ENCODE results near the gene ZNF18.

The ZNF18 gene, protein sequence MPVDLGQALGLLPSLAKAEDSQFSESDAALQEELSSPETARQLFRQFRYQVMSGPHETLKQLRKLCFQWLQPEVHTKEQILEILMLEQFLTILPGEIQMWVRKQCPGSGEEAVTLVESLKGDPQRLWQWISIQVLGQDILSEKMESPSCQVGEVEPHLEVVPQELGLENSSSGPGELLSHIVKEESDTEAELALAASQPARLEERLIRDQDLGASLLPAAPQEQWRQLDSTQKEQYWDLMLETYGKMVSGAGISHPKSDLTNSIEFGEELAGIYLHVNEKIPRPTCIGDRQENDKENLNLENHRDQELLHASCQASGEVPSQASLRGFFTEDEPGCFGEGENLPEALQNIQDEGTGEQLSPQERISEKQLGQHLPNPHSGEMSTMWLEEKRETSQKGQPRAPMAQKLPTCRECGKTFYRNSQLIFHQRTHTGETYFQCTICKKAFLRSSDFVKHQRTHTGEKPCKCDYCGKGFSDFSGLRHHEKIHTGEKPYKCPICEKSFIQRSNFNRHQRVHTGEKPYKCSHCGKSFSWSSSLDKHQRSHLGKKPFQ

DNA sequence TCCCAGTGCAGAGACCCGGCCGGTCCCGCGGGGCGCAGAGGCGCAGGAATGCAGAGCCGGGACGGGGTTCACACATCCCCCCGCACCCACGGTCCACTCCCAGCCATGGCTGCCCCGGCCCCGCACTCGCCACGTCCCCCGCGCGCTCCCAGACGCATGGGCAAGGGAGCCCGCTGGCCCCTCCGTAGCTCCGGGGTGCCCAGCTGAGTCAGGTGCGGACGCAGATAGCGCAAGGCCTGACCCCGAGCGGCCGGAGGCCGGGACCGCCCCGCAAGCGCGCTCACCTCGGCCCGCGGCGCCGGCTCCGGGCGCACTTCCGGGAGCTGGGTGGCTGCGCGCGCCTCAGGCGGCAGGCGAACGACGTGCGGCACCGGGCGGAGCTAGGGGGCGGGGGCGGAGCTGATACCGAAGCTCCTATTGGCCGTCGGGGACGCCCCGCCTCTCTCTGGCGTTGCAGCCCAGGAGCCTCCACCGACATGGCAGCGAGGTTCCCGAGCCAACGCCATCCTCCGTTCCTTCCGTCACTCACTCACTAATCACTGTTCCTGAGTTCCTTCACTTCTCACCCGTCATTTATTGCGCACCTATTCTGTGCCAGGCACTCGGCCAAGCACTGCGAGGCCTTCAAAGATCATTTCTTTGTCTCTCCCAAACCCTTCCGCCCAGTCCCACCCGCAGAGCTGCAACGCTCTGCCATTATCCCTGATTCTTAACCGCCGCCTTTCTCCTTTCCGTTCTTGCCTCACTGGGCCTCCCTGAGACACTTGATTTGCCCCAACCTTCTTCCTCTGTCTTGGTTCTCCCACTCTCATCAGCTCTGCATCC, at the start of gene ZNF18:
ZNF18 (minus strand) TSS at position 329 of the 825 bp plus-strand sequence. CDS start 4,646 bp downstream, outside the sequence.
- Histone ChIP-seq H3K36me3 (ENCODE audit: insufficient read depth, low read length) (no peaks in the 10 kb centered on the region), H3K9ac (ENCODE audit: low read depth, low read length) (peak within 1 kb of the TSS; percentile 87), H3K4me1 (ENCODE audit: insufficient read depth, low read length) (no peaks in the 10 kb centered on the region), H3K9me3 (ENCODE audit: control insufficient read depth, insufficient read depth, low read length) (no peaks in the 10 kb centered on the region)

- no peaks in the 10 kb centered on the region for H3K9me3 ChIP-seq (ENCODE audit: control insufficient read depth, insufficient read depth, low read length)
- H3K36me3 ChIP-seq (ENCODE audit: insufficient read depth, low read length): no peaks in the 10 kb centered on the region
- H3K4me1 ChIP-seq (ENCODE audit: insufficient read depth, low read length): peaks cover 32% of the 10 kb centered on the region
- no peak overlapping the region for H3K9ac ChIP-seq (ENCODE audit: low read depth, low read length)
Observed at GRCh38 chr17:12046786-12047185, 49.5 kb upstream of the ZNF18 start.

GRCh38 chr17:12043702-12044101, 46.4 kb upstream of the ZNF18 start:
- peaks cover 21% of the 10 kb centered on the region for H3K4me1 ChIP-seq (ENCODE audit: insufficient read depth, low read length)
- no peaks in the 10 kb centered on the region for H3K36me3 ChIP-seq (ENCODE audit: insufficient read depth, low read length)
- no peak overlapping the region for H3K9ac ChIP-seq (ENCODE audit: low read depth, low read length)
- no peaks in the 10 kb centered on the region for H3K9me3 ChIP-seq (ENCODE audit: control insufficient read depth, insufficient read depth, low read length)

- Histone ChIP-seq H3K36me3 (ENCODE audit: insufficient read depth, low read length) (no peaks in the 10 kb centered on the region), H3K9ac (ENCODE audit: low read depth, low read length) (no peak overlapping the region), H3K4me1 (ENCODE audit: insufficient read depth, low read length) (peaks cover 12% of the 10 kb centered on the region; the same call in 1 of the 2 replicates)
Observed at GRCh38 chr17:12041312-12041711, 44.0 kb upstream of the ZNF18 start.

GRCh38 chr17:12040478-12040877, 43.2 kb upstream of the ZNF18 start:
- no peaks in the 10 kb centered on the region for H3K36me3 ChIP-seq (ENCODE audit: insufficient read depth, low read length)
- no peaks in the 10 kb centered on the region for H3K9me3 ChIP-seq (ENCODE audit: control insufficient read depth, insufficient read depth, low read length)
- H3K9ac ChIP-seq (ENCODE audit: low read depth, low read length): no peak overlapping the region
- peaks cover 3% of the 10 kb centered on the region; the same call in 1 of the 2 replicates for H3K4me1 ChIP-seq (ENCODE audit: insufficient read depth, low read length)

More at GRCh38 chr17:12041312-12041711, 44.0 kb upstream of the ZNF18 start:
- no peaks in the 10 kb centered on the region for H3K9me3 ChIP-seq (ENCODE audit: control insufficient read depth, insufficient read depth, low read length)

DNA sequence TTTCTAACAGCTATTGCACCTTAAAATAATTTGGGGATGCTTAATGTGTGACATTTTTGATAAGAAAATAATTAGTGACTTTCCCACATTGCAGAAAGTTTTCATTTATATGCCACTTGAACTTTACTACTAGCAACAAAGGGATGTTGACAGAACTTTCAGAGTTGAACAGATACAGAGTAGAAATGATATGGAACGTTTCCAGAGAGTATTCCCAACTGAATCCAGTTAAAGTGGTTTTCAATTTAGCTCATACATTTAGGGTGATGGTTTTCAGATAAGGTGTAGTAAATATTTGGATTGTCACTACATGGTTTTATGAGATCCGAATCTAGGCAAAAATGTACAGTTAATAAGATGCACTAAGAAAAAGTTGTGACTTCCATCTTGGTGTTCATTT, 40.7 kb upstream of the ZNF18 start:
- no peaks in the 10 kb centered on the region for H3K9me3 ChIP-seq (ENCODE audit: control insufficient read depth, insufficient read depth, low read length)
- H3K9ac ChIP-seq (ENCODE audit: low read depth, low read length): no peak overlapping the region
- no peaks in the 10 kb centered on the region for H3K36me3 ChIP-seq (ENCODE audit: insufficient read depth, low read length)
- H3K4me1 ChIP-seq (ENCODE audit: insufficient read depth, low read length): no peaks in the 10 kb centered on the region

DNA sequence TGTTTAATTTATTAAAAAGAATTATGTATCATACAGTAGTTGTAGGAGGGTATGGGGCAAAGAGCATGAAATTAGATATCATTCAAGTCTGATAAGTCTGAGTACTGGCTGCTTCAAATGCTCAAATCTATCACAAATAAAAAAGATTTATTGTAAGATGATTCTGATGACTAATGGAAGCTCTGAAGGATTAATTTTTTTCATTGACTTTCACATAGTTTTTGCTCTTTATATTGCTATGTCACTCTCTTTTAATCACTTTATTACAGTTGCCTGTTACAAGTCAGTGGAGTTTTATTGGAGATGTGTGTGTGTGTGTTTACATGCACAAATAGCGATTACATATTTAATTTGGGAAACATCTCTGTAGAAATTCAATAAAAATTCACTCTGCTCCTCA, 38.4 kb upstream of the ZNF18 start:
- Histone ChIP-seq H3K4me1 (ENCODE audit: insufficient read depth, low read length) (no peaks in the 10 kb centered on the region), H3K9ac (ENCODE audit: low read depth, low read length) (no peak overlapping the region), H3K9me3 (ENCODE audit: control insufficient read depth, insufficient read depth, low read length) (no peaks in the 10 kb centered on the region), H3K36me3 (ENCODE audit: insufficient read depth, low read length) (no peaks in the 10 kb centered on the region)

DNA sequence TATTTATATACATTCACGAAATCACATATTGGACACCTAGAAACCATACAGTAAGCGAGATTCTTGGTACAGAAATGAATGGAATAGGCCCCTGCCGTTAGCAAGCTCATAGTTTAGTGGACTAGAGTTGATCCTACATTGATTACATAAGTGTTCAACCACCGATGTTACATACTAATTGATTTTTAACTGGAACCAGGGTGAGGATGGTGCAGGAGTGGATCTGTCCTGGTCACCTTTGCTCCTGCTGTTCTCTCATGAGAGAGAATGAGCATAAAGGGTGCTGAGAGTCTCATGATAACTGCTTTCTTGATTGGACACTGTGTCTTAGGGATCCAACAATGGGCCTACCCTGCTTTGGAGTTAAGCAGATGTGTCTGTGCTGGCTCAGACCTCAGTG, 37.3 kb upstream of the ZNF18 start:
- H3K9me3 ChIP-seq (ENCODE audit: control insufficient read depth, insufficient read depth, low read length): no peaks in the 10 kb centered on the region
- H3K36me3 ChIP-seq (ENCODE audit: insufficient read depth, low read length): no peaks in the 10 kb centered on the region
- no peak overlapping the region for H3K9ac ChIP-seq (ENCODE audit: low read depth, low read length)
- H3K4me1 ChIP-seq (ENCODE audit: insufficient read depth, low read length): no peaks in the 10 kb centered on the region

DNA sequence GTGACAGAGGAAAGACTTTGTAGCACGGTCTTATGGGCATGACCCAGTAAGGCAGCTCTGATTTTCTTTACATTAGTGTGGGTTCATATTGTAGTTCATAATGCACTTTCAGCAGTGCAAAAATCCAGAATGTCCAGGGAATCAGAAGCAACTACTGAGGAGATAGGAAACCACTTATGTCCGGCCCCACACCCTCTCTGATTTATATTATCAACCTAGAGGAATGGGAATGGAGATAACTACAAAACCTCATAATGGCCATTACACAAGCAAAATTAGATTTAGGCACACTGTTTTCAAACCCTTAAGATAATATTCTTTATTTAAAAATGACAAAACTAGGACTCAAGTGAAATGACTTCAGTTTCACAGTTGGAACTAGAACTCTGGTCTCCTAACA, 31.3 kb upstream of the ZNF18 start:
- H3K4me1 ChIP-seq (ENCODE audit: insufficient read depth, low read length): peaks cover 11% of the 10 kb centered on the region; the same call in 1 of the 2 replicates
- H3K9me3 ChIP-seq (ENCODE audit: control insufficient read depth, insufficient read depth, low read length): no peaks in the 10 kb centered on the region
- H3K9ac ChIP-seq (ENCODE audit: low read depth, low read length): no peak overlapping the region
- no peaks in the 10 kb centered on the region for H3K36me3 ChIP-seq (ENCODE audit: insufficient read depth, low read length)

DNA sequence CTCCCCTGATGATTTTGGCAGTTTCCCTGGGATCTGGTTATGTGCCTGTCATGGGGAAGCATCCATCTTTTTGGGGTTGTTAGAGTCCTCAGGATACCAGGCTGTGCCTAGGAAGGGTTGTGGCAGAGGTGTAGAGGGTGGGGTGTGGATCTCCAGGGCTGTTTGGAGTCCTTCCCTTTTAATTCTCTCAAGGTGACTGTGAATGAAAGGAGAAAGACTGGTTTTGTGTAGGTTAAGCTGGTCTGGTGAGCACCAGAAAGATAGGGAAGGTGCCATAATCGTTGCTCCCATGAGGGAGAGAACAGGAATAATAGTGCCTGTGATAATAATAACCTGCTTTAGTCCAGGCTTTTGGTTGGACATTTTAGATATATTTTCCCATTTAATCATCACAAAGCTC, 30.4 kb upstream of the ZNF18 start:
- no peak overlapping the region for H3K9ac ChIP-seq (ENCODE audit: low read depth, low read length)
- no peaks in the 10 kb centered on the region for H3K36me3 ChIP-seq (ENCODE audit: insufficient read depth, low read length)
- no peaks in the 10 kb centered on the region for H3K9me3 ChIP-seq (ENCODE audit: control insufficient read depth, insufficient read depth, low read length)
- peaks cover 11% of the 10 kb centered on the region; the same call in 1 of the 2 replicates for H3K4me1 ChIP-seq (ENCODE audit: insufficient read depth, low read length)

DNA sequence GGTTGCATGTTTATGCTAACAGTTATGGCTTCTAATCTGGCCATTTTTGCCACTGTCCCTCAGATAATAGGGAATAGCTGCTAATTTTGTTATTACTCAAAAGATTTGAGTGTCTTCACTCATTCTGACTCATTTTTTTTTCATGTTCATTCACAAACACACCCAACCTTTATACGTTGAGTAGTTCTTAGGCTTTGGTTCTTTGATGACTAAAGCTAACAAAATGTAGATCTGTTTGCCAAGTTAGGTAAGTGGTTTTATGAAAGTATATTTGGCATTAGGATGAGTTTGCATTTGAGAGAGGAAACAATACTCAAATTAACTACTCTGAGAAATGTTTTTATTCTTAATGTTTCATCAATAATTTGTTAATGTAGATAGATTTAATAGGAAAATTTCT, 27.1 kb upstream of the ZNF18 start:
- Histone ChIP-seq H3K36me3 (ENCODE audit: insufficient read depth, low read length) (no peaks in the 10 kb centered on the region), H3K4me1 (ENCODE audit: insufficient read depth, low read length) (peaks cover 11% of the 10 kb centered on the region; the same call in 1 of the 2 replicates), H3K9me3 (ENCODE audit: control insufficient read depth, insufficient read depth, low read length) (no peaks in the 10 kb centered on the region), H3K9ac (ENCODE audit: low read depth, low read length) (no peak overlapping the region)

- H3K9ac ChIP-seq (ENCODE audit: low read depth, low read length): peak overlapping the region; percentile 84; the same call in 1 of the 2 replicates
- H3K36me3 ChIP-seq (ENCODE audit: insufficient read depth, low read length): no peaks in the 10 kb centered on the region
- H3K9me3 ChIP-seq (ENCODE audit: control insufficient read depth, insufficient read depth, low read length): no peaks in the 10 kb centered on the region
- H3K4me1 ChIP-seq (ENCODE audit: insufficient read depth, low read length): peaks cover 11% of the 10 kb centered on the region; the same call in 1 of the 2 replicates
Observed at GRCh38 chr17:12022310-12022709, 25.0 kb upstream of the ZNF18 start.

DNA sequence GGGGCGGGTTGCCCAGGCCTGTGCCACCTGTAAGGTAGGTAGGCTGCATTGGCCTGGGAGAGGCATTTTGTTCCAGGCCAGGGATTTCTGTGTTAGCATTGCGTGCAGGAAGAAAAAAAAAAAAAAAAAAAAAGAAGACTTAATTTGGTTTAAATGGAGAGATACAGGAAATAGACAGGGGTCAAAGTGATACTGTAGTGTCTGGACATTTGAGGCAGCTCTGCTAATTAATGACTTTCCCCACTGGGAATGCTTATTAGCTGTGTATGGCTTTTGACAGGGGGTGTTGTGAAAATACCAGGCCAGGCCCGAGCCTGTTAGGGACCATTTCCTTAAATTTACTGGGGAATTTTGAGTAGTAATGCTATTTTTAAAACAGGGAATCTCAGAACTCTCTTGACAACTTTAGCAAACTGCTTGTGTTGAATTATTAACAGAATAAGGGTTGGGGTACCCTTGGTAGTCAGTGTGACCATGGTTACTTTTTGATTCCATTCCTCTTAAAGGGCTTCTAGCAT, 24.4 kb upstream of the ZNF18 start:
- Histone ChIP-seq H3K4me1 (ENCODE audit: insufficient read depth, low read length) (peaks cover 11% of the 10 kb centered on the region; the same call in 1 of the 2 replicates), H3K9me3 (ENCODE audit: control insufficient read depth, insufficient read depth, low read length) (no peaks in the 10 kb centered on the region), H3K9ac (ENCODE audit: low read depth, low read length) (peak overlapping the region; percentile 84)

More for the DNA sequence above, 24.4 kb upstream of the ZNF18 start:
- H3K36me3 ChIP-seq (ENCODE audit: insufficient read depth, low read length): no peaks in the 10 kb centered on the region
